Type B pancreatic cell (in vitro differentiated cells): ENCODE results near the gene DERA. TPM values are rescaled to one million over a fixed set of nuclear protein-coding genes. Genes with fewer than 3 reads are reported as not detected.

Source experiments
- DNase-seq: peaks from one replicate; pipeline ENCODE4 v3.0.0; 2021; ENCODE audit warnings: mixed read lengths; ENCODE audit not compliant: unreplicated experiment; ENCODE audit errors: extremely low spot score
- H3K27ac Mint-ChIP-seq: 2 replicates; pipeline ENCODE4 v1.8.0; 2021; ENCODE audit warnings: mild to moderate bottlenecking, mixed read lengths
- H3K27me3 Mint-ChIP-seq: 2 replicates; pipeline ENCODE4 v1.8.0; 2021; ENCODE audit warnings: mixed read lengths
- H3K36me3 Mint-ChIP-seq: 2 replicates; pipeline ENCODE4 v1.8.0; 2021; ENCODE audit warnings: mixed read lengths
- H3K4me1 Mint-ChIP-seq: one replicate; pipeline ENCODE4 v1.8.0; 2021; ENCODE audit warnings: mixed read lengths; ENCODE audit not compliant: unreplicated experiment
- H3K4me3 Mint-ChIP-seq: 2 replicates; pipeline ENCODE4 v1.8.0; 2021; ENCODE audit warnings: mild to moderate bottlenecking, mixed read lengths
- H3K9me3 Mint-ChIP-seq: 2 replicates; pipeline ENCODE4 v1.8.0; 2021; ENCODE audit warnings: mixed read lengths
- total RNA-seq: library from RNA; stranded (reverse); gene quantifications from 2 replicates; pipeline ENCODE4 v1.2.1, GENCODE V29; 2021; ENCODE audit warnings: low replicate concordance
- TF ChIP-seq, protein P1 (sequence below): fragments of 200-600 bp; sonication (generic); conservative IDR thresholded peaks from 2 replicates; pipeline ENCODE4 v1.5.0; 2021; ENCODE audit warnings: antibody characterized with exemption, mild to moderate bottlenecking

Gene DERA
- total RNA-seq, 1 donor from 2014 or later = 33.9 TPM

DNA sequence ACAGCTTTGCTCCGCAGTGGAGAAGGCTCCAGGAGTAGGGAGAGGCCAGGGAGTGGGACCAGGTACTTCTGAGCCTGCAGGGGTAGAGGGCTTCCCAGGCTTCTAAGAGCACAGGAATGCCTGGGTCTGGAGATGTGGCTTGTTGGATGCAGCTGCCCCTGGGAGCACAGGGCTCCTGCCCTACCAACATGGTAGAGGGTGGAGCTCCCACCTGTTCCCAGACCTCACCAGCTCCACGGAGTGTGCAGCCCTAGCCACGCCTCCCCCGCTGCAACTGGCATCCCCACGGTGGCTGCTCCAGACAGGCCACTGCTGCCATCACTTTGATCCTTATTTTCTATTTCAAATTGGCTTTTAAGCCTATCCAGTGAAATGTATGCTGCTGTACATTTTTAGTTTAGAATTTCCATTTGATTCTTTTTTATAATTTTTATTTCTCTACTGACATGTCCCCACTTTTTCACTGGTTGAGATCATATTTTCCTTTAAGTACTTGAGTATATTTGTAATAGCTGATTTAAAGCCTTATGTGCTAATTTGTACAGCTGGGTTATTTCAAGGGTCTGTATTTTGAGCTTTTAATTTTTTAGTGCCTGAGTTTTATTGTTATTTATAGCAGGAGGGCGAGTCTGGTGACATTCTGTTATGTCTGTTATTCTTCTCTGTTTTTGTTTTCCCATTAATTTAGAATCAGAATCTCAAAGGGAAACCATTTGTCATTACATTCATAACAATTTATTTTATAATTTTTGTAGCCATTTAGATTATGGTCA, 78.0 kb downstream of the DERA start:
- TF ChIP-seq, protein P1, sequence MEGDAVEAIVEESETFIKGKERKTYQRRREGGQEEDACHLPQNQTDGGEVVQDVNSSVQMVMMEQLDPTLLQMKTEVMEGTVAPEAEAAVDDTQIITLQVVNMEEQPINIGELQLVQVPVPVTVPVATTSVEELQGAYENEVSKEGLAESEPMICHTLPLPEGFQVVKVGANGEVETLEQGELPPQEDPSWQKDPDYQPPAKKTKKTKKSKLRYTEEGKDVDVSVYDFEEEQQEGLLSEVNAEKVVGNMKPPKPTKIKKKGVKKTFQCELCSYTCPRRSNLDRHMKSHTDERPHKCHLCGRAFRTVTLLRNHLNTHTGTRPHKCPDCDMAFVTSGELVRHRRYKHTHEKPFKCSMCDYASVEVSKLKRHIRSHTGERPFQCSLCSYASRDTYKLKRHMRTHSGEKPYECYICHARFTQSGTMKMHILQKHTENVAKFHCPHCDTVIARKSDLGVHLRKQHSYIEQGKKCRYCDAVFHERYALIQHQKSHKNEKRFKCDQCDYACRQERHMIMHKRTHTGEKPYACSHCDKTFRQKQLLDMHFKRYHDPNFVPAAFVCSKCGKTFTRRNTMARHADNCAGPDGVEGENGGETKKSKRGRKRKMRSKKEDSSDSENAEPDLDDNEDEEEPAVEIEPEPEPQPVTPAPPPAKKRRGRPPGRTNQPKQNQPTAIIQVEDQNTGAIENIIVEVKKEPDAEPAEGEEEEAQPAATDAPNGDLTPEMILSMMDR = no peak
- Mint-ChIP-seq H3K4me3 (no peak overlapping the region), H3K36me3 (peaks cover 62% of the 10 kb centered on the region), H3K9me3 (peaks cover 4% of the 10 kb centered on the region), H3K27me3 (no peaks in the 10 kb centered on the region), H3K27ac (no peak overlapping the region), H3K4me1 (no peaks in the 10 kb centered on the region)
- DNase-seq = no peak

DNA sequence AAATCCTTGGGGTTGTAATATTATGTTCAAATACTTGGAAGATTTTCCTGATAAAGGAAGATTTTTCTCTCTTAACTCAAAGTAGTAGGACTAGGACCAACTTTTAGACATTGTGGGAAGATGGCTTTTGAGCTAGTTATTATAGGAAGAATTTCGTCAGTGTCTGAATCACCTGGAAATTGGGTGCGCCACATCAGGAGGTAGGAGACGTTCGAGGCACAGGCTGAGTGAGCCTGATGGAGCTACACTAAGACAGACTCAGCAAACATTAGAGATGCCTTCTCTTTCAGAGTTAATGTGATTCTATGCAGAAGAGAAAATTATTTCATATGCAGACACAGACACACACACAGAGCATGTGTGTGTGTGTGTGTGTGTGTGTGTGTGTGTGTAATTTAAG, 84.7 kb downstream of the DERA start:
- TF ChIP-seq, protein P1 = no peak
- H3K36me3 Mint-ChIP-seq = peaks cover 37% of the 10 kb centered on the region
- H3K4me3 Mint-ChIP-seq = no peak overlapping the region
- no peaks in the 10 kb centered on the region for H3K9me3 Mint-ChIP-seq
- no peaks in the 10 kb centered on the region for H3K27me3 Mint-ChIP-seq
- DNase-seq = no peak
- no peak overlapping the region for H3K27ac Mint-ChIP-seq
- H3K4me1 Mint-ChIP-seq = no peaks in the 10 kb centered on the region

DNA sequence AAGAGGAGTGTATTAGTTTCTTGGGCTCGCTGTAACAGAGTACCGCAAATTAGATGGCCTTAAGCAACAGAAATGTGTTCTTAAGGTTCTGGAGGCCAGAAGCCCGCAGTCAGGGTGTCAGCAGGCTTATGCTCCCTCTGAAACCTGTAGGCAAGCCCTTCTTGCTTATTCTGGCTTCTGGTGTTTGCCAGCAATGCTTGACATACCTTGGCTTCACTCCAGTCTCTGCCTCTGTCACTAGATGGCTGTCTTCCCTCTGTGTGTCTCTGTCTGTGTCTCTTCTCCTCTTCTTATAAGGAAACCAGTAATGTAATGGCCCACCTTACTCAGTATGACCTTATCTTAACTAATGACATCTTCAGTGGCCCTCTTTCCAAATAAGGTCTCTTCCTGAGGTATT, 85.1 kb downstream of the DERA start:
- no peaks in the 10 kb centered on the region for H3K4me1 Mint-ChIP-seq
- no peak for DNase-seq
- H3K4me3 Mint-ChIP-seq = no peak overlapping the region
- H3K9me3 Mint-ChIP-seq = no peaks in the 10 kb centered on the region
- H3K36me3 Mint-ChIP-seq = peaks cover 32% of the 10 kb centered on the region
- TF ChIP-seq, protein P1 = no peak
- H3K27me3 Mint-ChIP-seq = no peaks in the 10 kb centered on the region
- H3K27ac Mint-ChIP-seq = no peak overlapping the region

DNA sequence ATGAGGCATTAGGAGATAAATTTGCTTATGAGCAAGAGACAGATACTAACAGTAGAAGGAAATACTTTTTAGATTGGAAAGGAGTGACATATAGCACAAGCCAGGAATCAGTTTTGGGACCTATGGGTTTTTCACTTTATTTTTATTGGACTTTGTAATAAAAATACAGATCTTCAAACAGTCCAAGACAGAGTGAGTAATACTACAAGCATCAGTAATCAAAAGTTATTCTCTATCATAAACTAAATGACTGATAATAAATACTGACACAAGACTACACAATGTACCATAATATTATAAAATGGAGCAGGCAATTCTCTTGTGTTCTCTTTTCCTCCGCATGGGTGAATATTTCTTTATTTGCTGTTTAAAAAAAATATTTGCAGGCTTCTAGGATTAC, 85.8 kb downstream of the DERA start:
- Mint-ChIP-seq H3K9me3 (no peaks in the 10 kb centered on the region), H3K27me3 (no peaks in the 10 kb centered on the region), H3K27ac (no peak overlapping the region), H3K36me3 (peaks cover 30% of the 10 kb centered on the region), H3K4me3 (no peak overlapping the region), H3K4me1 (no peaks in the 10 kb centered on the region)
- DNase-seq = no peak
- TF ChIP-seq, protein P1 = no peak

DNA sequence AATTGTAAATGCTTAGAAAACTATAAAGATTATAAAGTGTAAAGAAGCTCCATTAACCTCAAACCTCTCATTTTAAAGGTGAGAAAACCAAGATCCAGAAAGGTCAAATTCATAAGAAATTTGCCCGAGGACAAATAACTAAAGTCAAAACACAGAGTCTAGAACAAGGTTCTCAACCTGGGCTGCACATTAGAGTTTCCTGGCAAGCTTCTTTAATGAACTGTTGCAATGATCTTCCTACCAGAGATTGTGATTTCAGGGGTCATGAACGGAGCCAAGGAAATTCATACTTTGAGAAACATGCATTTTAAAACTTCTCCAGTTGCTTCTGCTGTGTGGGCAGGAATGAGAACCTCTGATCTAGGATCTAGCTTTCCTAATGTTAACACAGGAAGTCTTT, 86.8 kb downstream of the DERA start:
- Mint-ChIP-seq H3K4me3 (no peak overlapping the region), H3K9me3 (no peaks in the 10 kb centered on the region), H3K27ac (no peak overlapping the region), H3K36me3 (peaks cover 28% of the 10 kb centered on the region), H3K27me3 (no peaks in the 10 kb centered on the region), H3K4me1 (no peaks in the 10 kb centered on the region)
- DNase-seq = no peak
- TF ChIP-seq, protein P1 = no peak
